ENCODE data around the gene RNF144A.

The RNF144A gene

GRCh38 chr2:6909431-6910385, 7.5 kb upstream of the RNF144A start:
- FAIRE-seq = no peak

- FAIRE-seq = no peak
These were observed 5.5 kb upstream of the RNF144A start for GRCh38 chr2:6911721-6912120.

- no peak for FAIRE-seq
These were observed 3.6 kb upstream of the RNF144A start for GRCh38 chr2:6913415-6914157.

GRCh38 chr2:6914828-6915227, 2.4 kb upstream of the RNF144A start:
- no peak for FAIRE-seq

- no peak for FAIRE-seq
These were observed 1.8 kb upstream of the RNF144A start for GRCh38 chr2:6915399-6915798.

- no peak for FAIRE-seq
These were observed 988 bp upstream of the RNF144A start for GRCh38 chr2:6916224-6916623.

GRCh38 chr2:6916736-6917070, 509 bp upstream of the RNF144A start:
- FAIRE-seq = no peak

- FAIRE-seq = no peak
These were observed 679 bp downstream of the RNF144A start for GRCh38 chr2:6917761-6918421.

GRCh38 chr2:6919901-6920742, 2.9 kb downstream of the RNF144A start:
- no peak for FAIRE-seq

- no peak for FAIRE-seq
These were observed 3.5 kb downstream of the RNF144A start for GRCh38 chr2:6920743-6921064.

- FAIRE-seq = no peak
These were observed 4.2 kb downstream of the RNF144A start for GRCh38 chr2:6921321-6921922.

- FAIRE-seq = no peak
These were observed 5.0 kb downstream of the RNF144A start for GRCh38 chr2:6922201-6922656.

- FAIRE-seq = no peak
These were observed 6.1 kb downstream of the RNF144A start for GRCh38 chr2:6923319-6923718.

- no peak for FAIRE-seq
These were observed 7.1 kb downstream of the RNF144A start for GRCh38 chr2:6924101-6924923.

GRCh38 chr2:6924924-6925409, 7.8 kb downstream of the RNF144A start:
- no peak for FAIRE-seq

GRCh38 chr2:6926071-6926732, 9.0 kb downstream of the RNF144A start:
- no peak for FAIRE-seq

GRCh38 chr2:6927186-6927585, 10.0 kb downstream of the RNF144A start:
- FAIRE-seq = no peak

GRCh38 chr2:6927753-6928152, 10.5 kb downstream of the RNF144A start:
- FAIRE-seq = no peak

- no peak for FAIRE-seq
These were observed 11.2 kb downstream of the RNF144A start for GRCh38 chr2:6928452-6928851.

- no peak for FAIRE-seq
These were observed 12.1 kb downstream of the RNF144A start for GRCh38 chr2:6929196-6929819.

All from colon (tissue), 2 donors.